Epithelial cell of proximal tubule (primary cell): ENCODE data around the gene LRRC42. TPM values are rescaled to one million over a fixed set of nuclear protein-coding genes. Genes with fewer than 3 reads are reported as not detected.
"Not testable (repeated sequence)": the region's sequence is repeated elsewhere in the genome, so short reads cannot be mapped to it uniquely, and the experiment has no call there.

Experiments used
- DNase-seq: peaks from one replicate; pipeline ENCODE4 v3.0.0-alpha.2; 2011; ENCODE audit warnings: low read depth
- H3K4me3 ChIP-seq: 2 replicates; pipeline ENCODE4 v1.5.1; 2011; ENCODE audit warnings: low read depth, mild to moderate bottlenecking, low read length
- CTCF ChIP-seq: conservative IDR thresholded peaks from 2 replicates; pipeline ENCODE4 v1.5.1; 2012; ENCODE audit warnings: low read depth, mild to moderate bottlenecking, low read length
- total RNA-seq: library from RNA; depleted of rRNA; stranded (reverse); fragments of >200 nt; gene quantifications from 2 replicates; pipeline ENCODE4 v1.2.3, GENCODE V29; 2015

The LRRC42 gene
- total RNA-seq, 1 donor from 2014 or later, result 46.7 TPM

- no peak for DNase-seq
- no peak for TF ChIP-seq CTCF
Observed at GRCh38 chr1:53967409-53968124, 21.4 kb downstream of the LRRC42 start.

GRCh38 chr1:53968125-53968513, 22.0 kb downstream of the LRRC42 start:
- no peak for TF ChIP-seq CTCF
- H3K4me3 ChIP-seq, result no peak overlapping the region
- no peak for DNase-seq

More at GRCh38 chr1:53967409-53968124, 21.4 kb downstream of the LRRC42 start:
- no peak overlapping the region for H3K4me3 ChIP-seq

GRCh38 chr1:53969323-53969722, 23.2 kb downstream of the LRRC42 start:
- DNase-seq, H3K4me3 ChIP-seq: not testable (repeated sequence)

GRCh38 chr1:53971718-53972117, 25.6 kb downstream of the LRRC42 start:
- DNase-seq, result no peak
- TF ChIP-seq CTCF, result no peak
- H3K4me3 ChIP-seq, result no peak overlapping the region

- H3K4me3 ChIP-seq, result no peak overlapping the region
- DNase-seq, result no peak
- no peak for TF ChIP-seq CTCF
Observed at GRCh38 chr1:53975861-53976260, 29.7 kb downstream of the LRRC42 start.

GRCh38 chr1:53979712-53980450, 33.7 kb downstream of the LRRC42 start:
- TF ChIP-seq CTCF, result no peak
- DNase-seq, result no peak
- H3K4me3 ChIP-seq, result no peak overlapping the region

GRCh38 chr1:53981220-53981619, 35.1 kb downstream of the LRRC42 start:
- no peak for TF ChIP-seq CTCF
- peak; percentile 73 for DNase-seq

More at GRCh38 chr1:53981220-53981619, 35.1 kb downstream of the LRRC42 start:
- no peak overlapping the region for H3K4me3 ChIP-seq
